Astrocyte (in vitro differentiated cells and primary cell): Measurements from ENCODE around the gene PPP6R3. TPM values are rescaled to one million over a fixed set of nuclear protein-coding genes. Genes with fewer than 3 reads are reported as not detected.

Experiments
- DNase-seq: peaks from one replicate; pipeline ENCODE4 v3.0.0-alpha.2; 2010; ENCODE audit warnings: low read depth
- FAIRE-seq: peaks from 2 replicates; lab custom pipeline; 2011; peaks lifted over from hg19 to GRCh38; lab: Jason Lieb, UNC
- H2AFZ ChIP-seq: 2 replicates; pipeline ENCODE4 v1.6.0; 2012; ENCODE audit warnings: low read depth, low read length, inconsistent platforms
- H3K27ac ChIP-seq: 2 replicates; pipeline ENCODE4 v1.5.1; 2011; ENCODE audit warnings: low read depth, low read length, inconsistent platforms
- H3K27me3 ChIP-seq: 2 replicates; pipeline ENCODE4 v1.6.0; 2011; ENCODE audit warnings: low read length, inconsistent platforms; ENCODE audit not compliant: insufficient read depth
- H3K36me3 ChIP-seq: 2 replicates; pipeline ENCODE4 v1.5.1; 2011; ENCODE audit warnings: low read length, inconsistent platforms; ENCODE audit not compliant: insufficient read depth
- H3K4me1 ChIP-seq: 2 replicates; pipeline ENCODE4 v1.5.1; 2011; ENCODE audit warnings: low read length, inconsistent platforms; ENCODE audit not compliant: insufficient read depth
- H3K4me2 ChIP-seq: 2 replicates; pipeline ENCODE4 v1.6.0; 2012; ENCODE audit warnings: low read length, inconsistent platforms
- H3K4me3 ChIP-seq: 2 replicates; pipeline ENCODE4 v1.5.1; 2011; ENCODE audit warnings: low read depth, mild to moderate bottlenecking, low read length, inconsistent platforms; ENCODE audit not compliant: insufficient read depth
- H3K79me2 ChIP-seq: 2 replicates; pipeline ENCODE4 v1.6.0; 2012; ENCODE audit warnings: mild to moderate bottlenecking, low read length, inconsistent platforms; ENCODE audit not compliant: insufficient read depth
- H3K9ac ChIP-seq: 2 replicates; pipeline ENCODE4 v1.6.0; 2012; ENCODE audit warnings: mild to moderate bottlenecking, low read length, inconsistent platforms
- H3K9me3 ChIP-seq: 2 replicates; pipeline ENCODE4 v1.5.1; 2012; ENCODE audit warnings: low read depth, mild to moderate bottlenecking, low read length, inconsistent platforms; ENCODE audit not compliant: insufficient read depth
- H4K20me1 ChIP-seq: 2 replicates; pipeline ENCODE4 v1.6.0; 2012; ENCODE audit warnings: low read length, inconsistent platforms; ENCODE audit not compliant: insufficient read depth
- H3K27ac Mint-ChIP-seq: one replicate; pipeline ENCODE4 v1.8.0; 2021; ENCODE audit warnings: mild to moderate bottlenecking, mixed read lengths; ENCODE audit not compliant: unreplicated experiment
- H3K27me3 Mint-ChIP-seq: one replicate; pipeline ENCODE4 v1.8.0; 2021; ENCODE audit warnings: low read depth, mixed read lengths; ENCODE audit not compliant: unreplicated experiment
- H3K36me3 Mint-ChIP-seq: one replicate; pipeline ENCODE4 v1.8.0; 2021; ENCODE audit warnings: low read depth, mixed read lengths; ENCODE audit not compliant: unreplicated experiment
- H3K4me1 Mint-ChIP-seq: one replicate; pipeline ENCODE4 v1.8.0; 2021; ENCODE audit warnings: low read depth, mixed read lengths; ENCODE audit not compliant: unreplicated experiment
- H3K4me3 Mint-ChIP-seq: one replicate; pipeline ENCODE4 v1.8.0; 2021; ENCODE audit warnings: mild to moderate bottlenecking, moderate library complexity, mixed read lengths; ENCODE audit not compliant: unreplicated experiment
- H3K9me3 Mint-ChIP-seq: one replicate; pipeline ENCODE4 v1.8.0; 2021; ENCODE audit warnings: mild to moderate bottlenecking, mixed read lengths; ENCODE audit not compliant: unreplicated experiment
- EZH2 ChIP-seq: IDR thresholded peaks from 2 replicates; pipeline ENCODE4 v1.6.1; 2012; ENCODE audit warnings: mild to moderate bottlenecking, low read length, inconsistent platforms; ENCODE audit not compliant: insufficient read depth
- total RNA-seq: library from RNA; stranded (reverse); gene quantifications from 2 replicates; pipeline ENCODE4 v1.2.1, GENCODE V29; 2021
- TF ChIP-seq, protein P1 (sequence below): IDR thresholded peaks from 2 replicates; pipeline ENCODE4 v1.5.1; 2011; ENCODE audit warnings: low read depth, mild to moderate bottlenecking, inconsistent platforms, low read length, moderate library complexity; ENCODE audit not compliant: insufficient read depth

The PPP6R3 gene
- total RNA-seq, 1 donor from 2014 or later, result 97.8 TPM

DNA sequence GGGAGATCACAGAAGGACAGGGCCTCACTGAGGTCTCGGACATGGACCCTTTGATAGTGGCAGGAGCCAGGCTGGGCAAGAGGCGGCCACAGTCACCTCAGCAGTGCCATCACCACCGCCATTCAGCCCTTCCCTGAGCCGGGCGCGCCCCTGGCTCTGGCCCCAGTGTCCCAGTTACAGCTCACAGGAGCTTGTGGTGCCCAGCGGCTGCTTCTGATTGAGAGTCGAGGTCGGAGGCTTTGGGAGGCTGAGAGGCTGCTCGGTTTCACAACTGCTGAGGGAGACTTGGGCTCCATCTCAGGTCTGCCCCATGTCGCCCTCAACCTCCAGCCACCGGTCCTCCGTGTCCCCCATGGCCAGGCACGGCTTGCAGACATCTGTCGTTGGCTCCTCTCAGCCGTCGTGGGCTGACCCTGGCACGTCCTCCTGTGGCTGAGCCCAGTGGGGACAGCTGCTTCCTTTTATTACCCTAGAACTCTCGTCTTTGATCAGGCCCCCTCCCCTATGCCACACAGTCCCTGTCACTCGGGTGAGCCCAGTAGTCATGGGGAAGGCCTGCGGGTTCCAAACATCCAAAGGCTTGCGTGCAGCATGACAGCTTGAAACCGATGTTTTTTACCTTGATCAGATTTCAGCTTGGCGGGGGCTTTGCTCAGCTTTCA is 28.4 kb upstream of the PPP6R3 start:
- H3K4me3 Mint-ChIP-seq, result no peak overlapping the region
- no peaks in the 10 kb centered on the region for H3K79me2 ChIP-seq
- peaks cover 5% of the 10 kb centered on the region for H3K4me1 Mint-ChIP-seq
- peaks cover 10% of the 10 kb centered on the region for H3K9me3 Mint-ChIP-seq
- peaks cover 9% of the 10 kb centered on the region for H3K9me3 ChIP-seq
- no peak overlapping the region for H3K9ac ChIP-seq
- TF ChIP-seq EZH2, result no peak
- TF ChIP-seq, protein P1, sequence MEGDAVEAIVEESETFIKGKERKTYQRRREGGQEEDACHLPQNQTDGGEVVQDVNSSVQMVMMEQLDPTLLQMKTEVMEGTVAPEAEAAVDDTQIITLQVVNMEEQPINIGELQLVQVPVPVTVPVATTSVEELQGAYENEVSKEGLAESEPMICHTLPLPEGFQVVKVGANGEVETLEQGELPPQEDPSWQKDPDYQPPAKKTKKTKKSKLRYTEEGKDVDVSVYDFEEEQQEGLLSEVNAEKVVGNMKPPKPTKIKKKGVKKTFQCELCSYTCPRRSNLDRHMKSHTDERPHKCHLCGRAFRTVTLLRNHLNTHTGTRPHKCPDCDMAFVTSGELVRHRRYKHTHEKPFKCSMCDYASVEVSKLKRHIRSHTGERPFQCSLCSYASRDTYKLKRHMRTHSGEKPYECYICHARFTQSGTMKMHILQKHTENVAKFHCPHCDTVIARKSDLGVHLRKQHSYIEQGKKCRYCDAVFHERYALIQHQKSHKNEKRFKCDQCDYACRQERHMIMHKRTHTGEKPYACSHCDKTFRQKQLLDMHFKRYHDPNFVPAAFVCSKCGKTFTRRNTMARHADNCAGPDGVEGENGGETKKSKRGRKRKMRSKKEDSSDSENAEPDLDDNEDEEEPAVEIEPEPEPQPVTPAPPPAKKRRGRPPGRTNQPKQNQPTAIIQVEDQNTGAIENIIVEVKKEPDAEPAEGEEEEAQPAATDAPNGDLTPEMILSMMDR, result no peak
- H2AFZ ChIP-seq, result no peak overlapping the region
- peaks cover 35% of the 10 kb centered on the region for H3K36me3 Mint-ChIP-seq
- no peak overlapping the region for H3K27ac Mint-ChIP-seq
- H3K27me3 ChIP-seq, result no peaks in the 10 kb centered on the region
- H3K4me1 ChIP-seq, result peaks cover 4% of the 10 kb centered on the region
- no peaks in the 10 kb centered on the region for H4K20me1 ChIP-seq
- DNase-seq, result no peak
- no peak for FAIRE-seq
- no peaks in the 10 kb centered on the region for H3K27me3 Mint-ChIP-seq
- H3K36me3 ChIP-seq, result peaks cover 4% of the 10 kb centered on the region
- H3K4me3 ChIP-seq, result no peak overlapping the region
- no peak overlapping the region for H3K27ac ChIP-seq
- H3K4me2 ChIP-seq, result no peak overlapping the region

- peaks cover 4% of the 10 kb centered on the region for H3K36me3 ChIP-seq
- peaks cover 9% of the 10 kb centered on the region for H3K4me1 Mint-ChIP-seq
These were observed 27.7 kb upstream of the PPP6R3 start for GRCh38 chr11:68432874-68433273.

More at GRCh38 chr11:68432874-68433273, 27.7 kb upstream of the PPP6R3 start:
- no peak overlapping the region for H3K4me2 ChIP-seq
- no peak overlapping the region for H3K9ac ChIP-seq
- no peaks in the 10 kb centered on the region for H4K20me1 ChIP-seq
- H3K79me2 ChIP-seq, result no peaks in the 10 kb centered on the region
- H3K4me1 ChIP-seq, result peaks cover 11% of the 10 kb centered on the region
- Mint-ChIP-seq H3K9me3 (peaks cover 10% of the 10 kb centered on the region), H3K27ac (no peak overlapping the region), H3K4me3 (no peak overlapping the region), H3K36me3 (peaks cover 35% of the 10 kb centered on the region), H3K27me3 (no peaks in the 10 kb centered on the region)
- H3K4me3 ChIP-seq, result no peak overlapping the region
- TF ChIP-seq, protein P1, result no peak
- TF ChIP-seq EZH2, result no peak
- H3K27ac ChIP-seq, result no peak overlapping the region
- DNase-seq (no peak), FAIRE-seq (no peak)
- H2AFZ ChIP-seq, result no peak overlapping the region
- peaks cover 9% of the 10 kb centered on the region for H3K9me3 ChIP-seq
- no peaks in the 10 kb centered on the region for H3K27me3 ChIP-seq
